H1 (cell line): ENCODE results near the gene LAMA3. TPM values are rescaled to one million over a fixed set of nuclear protein-coding genes. Genes with fewer than 3 reads are reported as not detected.

ENCODE experiments used
- CTCF ChIA-PET: fragments of 300-600 bp; sonication (Branson Sonifier 250); formaldehyde crosslinking; loops from one replicate; lab custom pipeline; 2021; ENCODE audit not compliant: partially characterized antibody; lab: Charles Lee
- POLR2A ChIA-PET: fragments of 300-600 bp; sonication (Branson Sonifier 250); formaldehyde crosslinking; loops from one replicate; lab custom pipeline; 2021; ENCODE audit warnings: inconsistent platforms; ENCODE audit not compliant: partially characterized antibody; lab: Charles Lee
- DNase-seq, 2 experiments: peaks; one replicate each; pipeline versions ENCODE4 v3.0.0 to v3.0.0-alpha.2; 2010 to 2022; ENCODE audit warnings: low spot score in 2 of 2, low read depth in 1 of 2, mixed read lengths in 1 of 2
- FAIRE-seq: peaks from 2 replicates; lab custom pipeline; 2011; peaks lifted over from hg19 to GRCh38; lab: Jason Lieb, UNC
- H2AFZ ChIP-seq: 2 replicates; pipeline ENCODE4 v1.8.1; 2012; ENCODE audit warnings: low read length, inconsistent platforms
- H2AK5ac ChIP-seq: 2 replicates; pipeline ENCODE4 v1.6.1; 2013; ENCODE audit warnings: low read depth, low read length
- H2BK120ac ChIP-seq: replicated peaks from 2 replicates; pipeline ENCODE3; 2013; ENCODE audit warnings: low read depth, low read length, inconsistent platforms
- H2BK12ac ChIP-seq: 2 replicates; pipeline ENCODE4 v1.6.1; 2013; ENCODE audit warnings: low read depth, low read length
- H2BK15ac ChIP-seq: 2 replicates; pipeline ENCODE4 v1.6.1; 2013; ENCODE audit warnings: low read length
- H2BK20ac ChIP-seq: 2 replicates; pipeline ENCODE4 v1.6.1; 2013; ENCODE audit warnings: low read length
- H2BK5ac ChIP-seq: 2 replicates; pipeline ENCODE4 v1.6.1; 2013; ENCODE audit warnings: low read depth, low read length
- H3K14ac ChIP-seq: 2 replicates; pipeline ENCODE4 v1.6.1; 2013; ENCODE audit warnings: inconsistent platforms; ENCODE audit not compliant: insufficient read length
- H3K18ac ChIP-seq: 2 replicates; pipeline ENCODE4 v1.6.1; 2013; ENCODE audit warnings: low read length; ENCODE audit errors: extremely low read depth
- H3K23ac ChIP-seq: 2 replicates; pipeline ENCODE4 v1.6.1; 2013; ENCODE audit warnings: inconsistent platforms; ENCODE audit not compliant: insufficient read length
- H3K23me2 ChIP-seq: 2 replicates; pipeline ENCODE4 v1.6.1; 2013; ENCODE audit warnings: low read depth, low read length
- H3K27ac ChIP-seq: 2 replicates; pipeline ENCODE4 v1.6.1; 2011; ENCODE audit warnings: low read depth, low read length, inconsistent platforms
- H3K27me3 ChIP-seq, 4 experiments: replicated peaks in 1 of 4; 1 replicate in 1 of 4; 2 replicates in 3 of 4; pipeline versions ENCODE4 v1.6.1 to v1.8.1; 2011 to 2013; ENCODE audit warnings: low read length in 3 of 4, mild to moderate bottlenecking in 3 of 4, inconsistent platforms in 2 of 4, mixed read lengths in 2 of 4, moderate library complexity in 1 of 4; ENCODE audit not compliant: control insufficient read depth in 3 of 4, insufficient read depth in 3 of 4; ENCODE audit errors: extremely low read depth in 1 of 4
- H3K36me3 ChIP-seq, 4 experiments: 2 replicates each; pipeline versions ENCODE4 v1.6.1 to v1.8.1; 2011 to 2013; ENCODE audit warnings: mild to moderate bottlenecking in 4 of 4, low read length in 3 of 4, moderate library complexity in 2 of 4, control low read depth in 1 of 4, inconsistent platforms in 1 of 4; ENCODE audit not compliant: insufficient read depth in 4 of 4, control insufficient read depth in 2 of 4
- H3K4ac ChIP-seq: replicated peaks from 2 replicates; pipeline ENCODE3; 2013; ENCODE audit warnings: low read length, low read depth, mixed read lengths, inconsistent platforms; ENCODE audit not compliant: insufficient read length
- H3K4me1 ChIP-seq, 4 experiments: replicated peaks in 1 of 4; 1 replicate in 1 of 4; 2 replicates in 3 of 4; pipeline versions ENCODE4 v1.6.1 to v1.8.1; 2011 to 2013; ENCODE audit warnings: low read length in 3 of 4, inconsistent platforms in 2 of 4, mixed read lengths in 1 of 4; ENCODE audit not compliant: insufficient read depth in 4 of 4, control insufficient read depth in 3 of 4
- H3K4me2 ChIP-seq, 2 experiments: 2 replicates each; pipeline versions ENCODE4 v1.6.1 to v1.8.1; 2011 to 2013; ENCODE audit warnings: low read depth in 2 of 2, low read length in 2 of 2, control low read depth in 1 of 2, inconsistent platforms in 1 of 2, mild to moderate bottlenecking in 1 of 2; ENCODE audit not compliant: insufficient read depth in 1 of 2
- H3K4me3 ChIP-seq, 4 experiments: fragments of 200-600, 300-600 bp in 1 of 4; sonication (generic), shearing (Covaris generic), sonication (Bioruptor Twin) in 1 of 4; 2 replicates each; pipeline versions ENCODE4 v1.5.1 to v1.8.1; 2011 to 2016; ENCODE audit warnings: low read length in 4 of 4, low read depth in 3 of 4, control low read depth in 2 of 4, inconsistent platforms in 2 of 4, mild to moderate bottlenecking in 2 of 4, mixed read lengths in 1 of 4, moderate library complexity in 1 of 4; ENCODE audit not compliant: insufficient read depth in 2 of 4; ENCODE audit errors: extremely low read depth in 1 of 4
- H3K56ac ChIP-seq: replicated peaks from 2 replicates; pipeline ENCODE3; 2013; ENCODE audit warnings: low read depth, mild to moderate bottlenecking, mixed read lengths, low read length, inconsistent platforms; ENCODE audit not compliant: insufficient read length
- H3K79me1 ChIP-seq: 2 replicates; pipeline ENCODE4 v1.6.1; 2013; ENCODE audit warnings: low read depth, low read length, control low read depth
- H3K79me2 ChIP-seq, 2 experiments: 2 replicates each; pipeline versions ENCODE4 v1.6.1 to v1.8.1; 2012 to 2013; ENCODE audit warnings: low read length in 2 of 2, mild to moderate bottlenecking in 2 of 2, inconsistent platforms in 1 of 2; ENCODE audit not compliant: insufficient read depth in 2 of 2, control insufficient read depth in 1 of 2
- H3K9ac ChIP-seq, 4 experiments: replicated peaks in 1 of 4; 1 replicate in 1 of 4; 2 replicates in 3 of 4; pipeline versions ENCODE4 v1.6.1 to v1.8.1; 2011 to 2013; ENCODE audit warnings: low read depth in 3 of 4, low read length in 3 of 4, control low read depth in 2 of 4, mild to moderate bottlenecking in 2 of 4, moderate library complexity in 2 of 4, inconsistent platforms in 1 of 4; ENCODE audit errors: extremely low read depth in 1 of 4
- H3K9me3 ChIP-seq, 2 experiments: 2 replicates each; pipeline versions ENCODE4 v1.6.1 to v1.8.1; 2012 to 2013; ENCODE audit warnings: mild to moderate bottlenecking in 2 of 2, moderate library complexity in 2 of 2, control low read depth in 1 of 2, inconsistent platforms in 1 of 2, low read depth in 1 of 2, low read length in 1 of 2, mixed read lengths in 1 of 2; ENCODE audit not compliant: insufficient read depth in 2 of 2
- H4K20me1 ChIP-seq, 2 experiments: replicated peaks in 1 of 2; 2 replicates each; pipeline versions ENCODE3 to v1.8.1; 2011 to 2013; ENCODE audit warnings: inconsistent platforms in 2 of 2, low read length in 2 of 2, mild to moderate bottlenecking in 1 of 2; ENCODE audit not compliant: insufficient read depth in 2 of 2, control insufficient read depth in 1 of 2
- H4K5ac ChIP-seq: 2 replicates; pipeline ENCODE4 v1.6.1; 2013; ENCODE audit warnings: low read length, low read depth, mixed read lengths, inconsistent platforms; ENCODE audit not compliant: insufficient read length
- H4K8ac ChIP-seq: 2 replicates; pipeline ENCODE4 v1.8.0; 2013; ENCODE audit warnings: mild to moderate bottlenecking, moderate library complexity, low read length, inconsistent platforms; ENCODE audit not compliant: insufficient read depth; ENCODE audit errors: extremely low read depth
- H4K91ac ChIP-seq: replicated peaks from 2 replicates; pipeline ENCODE3; 2013; ENCODE audit warnings: low read length, mixed read lengths, inconsistent platforms; ENCODE audit not compliant: insufficient read length
- ASH2L ChIP-seq: fragments of 200-600, 300-600 bp; sonication (generic); IDR thresholded peaks from one replicate; pipeline ENCODE4 v1.7.1; 2017; ENCODE audit warnings: low read length
- CEBPB ChIP-seq: IDR thresholded peaks from 2 replicates; pipeline ENCODE4 v1.6.1; 2012; ENCODE audit warnings: low read depth, low read length
- HDAC2 ChIP-seq, 2 experiments: fragments of 300-600 bp in 1 of 2; sonication (generic) in 1 of 2; IDR thresholded peaks; 2 replicates each; pipeline ENCODE4 v1.6.1; 2011 to 2012; ENCODE audit warnings: low read depth in 2 of 2, low read length in 2 of 2, mild to moderate bottlenecking in 2 of 2, moderate library complexity in 2 of 2, borderline replicate concordance in 1 of 2, inconsistent platforms in 1 of 2
- KDM1A ChIP-seq: fragments of 200-600, 300-600 bp; sonication (generic); IDR thresholded peaks from 2 replicates; pipeline ENCODE4 v1.7.1; 2016; ENCODE audit warnings: mild to moderate bottlenecking, low read length, borderline replicate concordance
- KDM4A ChIP-seq: IDR thresholded peaks from one replicate; pipeline ENCODE4 v1.7.1; 2012; ENCODE audit warnings: low read depth, mild to moderate bottlenecking, moderate library complexity, low read length, inconsistent platforms; ENCODE audit not compliant: severe bottlenecking
- MAX ChIP-seq: IDR thresholded peaks from 2 replicates; pipeline ENCODE4 v1.6.1; 2012; ENCODE audit warnings: inconsistent platforms
- RNF2 ChIP-seq: fragments of 200-900, 300-1000 bp; sonication (generic); IDR thresholded peaks from 2 replicates; pipeline ENCODE4 v1.7.1; 2016; ENCODE audit warnings: borderline replicate concordance, low read depth, mild to moderate bottlenecking, antibody characterized with exemption, low read length; ENCODE audit not compliant: poor library complexity, severe bottlenecking; ENCODE audit errors: missing control alignments
- SP2 ChIP-seq: IDR thresholded peaks from 2 replicates; pipeline ENCODE4 v1.6.1; 2012; ENCODE audit warnings: mild to moderate bottlenecking, low read length, inconsistent platforms
- SRF ChIP-seq: IDR thresholded peaks from 2 replicates; pipeline ENCODE4 v1.6.1; 2011; ENCODE audit warnings: mild to moderate bottlenecking, low read depth, low read length, moderate library complexity
- TCF12 ChIP-seq: IDR thresholded peaks from 2 replicates; pipeline ENCODE4 v1.6.1; 2011; ENCODE audit warnings: low read depth, mild to moderate bottlenecking, low read length
- YY1 ChIP-seq: IDR thresholded peaks from 2 replicates; pipeline ENCODE4 v1.6.1; 2011; ENCODE audit warnings: low read depth, mild to moderate bottlenecking, low read length
- WGBS, 2 experiments: shearing (Covaris generic) in 1 of 2; methylation state at CpG; one replicate each; pipeline versions ENCODE4 v1.1.6 to v1.1.7; 2013 to 2015; ENCODE audit warnings: low lambda C conversion rate in 2 of 2, mixed read lengths in 2 of 2, inconsistent platforms in 1 of 2, low coverage in 1 of 2, missing lambda C conversion rate in 1 of 2; ENCODE audit not compliant: insufficient replicate concordance in 2 of 2, insufficient coverage in 1 of 2, insufficient read length in 1 of 2; ENCODE audit errors: extremely low coverage in 1 of 2, missing lambda C conversion rate in 1 of 2; 5-methylcytosine and 5-hydroxymethylcytosine counted together
- polyA plus RNA-seq, 7 experiments: library from polyadenylated mRNA; depleted of rRNA in 3 of 7; stranded (reverse) in 5 of 7; unstranded in 2 of 7; fragments of >200 nt in 5 of 7; fragments of 200-250 nt in 2 of 7; gene quantifications; 1 replicate in 5 of 7; 2 replicates in 1 of 7; 4 replicates in 1 of 7; pipeline versions ENCODE4 v1.2.1 to v1.2.3, GENCODE V29; 2011 to 2013; ENCODE audit warnings: missing spikeins in 2 of 7, mixed read lengths in 2 of 7
- total RNA-seq: library from RNA; stranded (reverse); fragmentation: NEBNext Ultra II Directional; extraction: Animal tissue kit (Norgen Biotek cat#: 25700); gene quantifications from 2 replicates; pipeline ENCODE4 v1.2.1, GENCODE V29; 2021

The LAMA3 gene
- total and polyA plus RNA-seq, 2 of the 8 experiments (the other 6 are each of a cell fraction or from before 2014, with no cell fraction given) = 0.76 to 5.0 TPM

GRCh38 chr18:23664674-23665073 is 24.6 kb upstream of the LAMA3 start:
- CTCF ChIA-PET = interaction anchor here (0.9 to 1.0 kb wide), 3 partner anchors 32 to 285 kb away, joined by 3 to 4 read pairs (median 3); no protein-coding TSS in a partner anchor
- no peak overlapping the region for H4K91ac ChIP-seq
- peaks cover 2 to 13% (median 8%) of the 10 kb centered on the region in 4 experiments; a peak in 5 of 7 replicates for H3K4me1 ChIP-seq
- POLR2A ChIA-PET = interaction anchor here (1.0 kb wide), 1 partner anchor 11 kb away, joined by 4 read pairs; no protein-coding TSS in a partner anchor
- H3K4me2 ChIP-seq = no peak overlapping the region
- H3K27ac ChIP-seq = no peak overlapping the region
- no peak overlapping the region for H3K4ac ChIP-seq
- H3K14ac ChIP-seq = no peak overlapping the region
- H3K27me3 ChIP-seq = peaks cover 0 to 8% (median 6%) of the 10 kb centered on the region in 4 experiments; a peak in 5 of 7 replicates
- H3K4me3 ChIP-seq = no peak overlapping the region
- H2BK5ac ChIP-seq = no peak overlapping the region
- 87% methylated on average over 6 of the region's 6 CpGs; no CpG with 5 or more reads in 1 of the 2 experiments for WGBS, 2 experiments
- no peak overlapping the region for H2BK15ac ChIP-seq
- TF ChIP-seq TCF12 (no peak), ASH2L (no peak), YY1 (no peak), SRF (no peak), KDM1A (no peak), RNF2 (no peak), CEBPB (no peak), MAX (no peak), SP2 (no peak), HDAC2 (IDR thresholded peaks at IDR 0.05; ENCODE audit: borderline replicate concordance in 1 of 2, low read depth in 2 of 2, low read length in 2 of 2) (no peak), KDM4A (no peak)
- H2BK12ac ChIP-seq = no peak overlapping the region
- H4K5ac ChIP-seq = no peak overlapping the region
- DNase-seq = no peak
- H3K9ac ChIP-seq = no peak overlapping the region
- FAIRE-seq = no peak
- H2AK5ac ChIP-seq = no peak overlapping the region
- no peaks in the 10 kb centered on the region for H3K9me3 ChIP-seq
- H3K79me2 ChIP-seq = no peaks in the 10 kb centered on the region
- H2AFZ ChIP-seq = no peak overlapping the region
- H3K18ac ChIP-seq = no peak overlapping the region
- H2BK120ac ChIP-seq = no peak overlapping the region
- no peak overlapping the region for H3K56ac ChIP-seq
- no peaks in the 10 kb centered on the region for H3K79me1 ChIP-seq
- H3K36me3 ChIP-seq = no peaks in the 10 kb centered on the region
- H3K23ac ChIP-seq = no peak overlapping the region
- H3K23me2 ChIP-seq = peaks cover 10% of the 10 kb centered on the region
- H4K8ac ChIP-seq = no peak overlapping the region
- H2BK20ac ChIP-seq = no peak overlapping the region
- peaks cover 0 to 2% of the 10 kb centered on the region in 2 experiments for H4K20me1 ChIP-seq
